HEK293T (cell line): ENCODE results near the gene GMPR.

Experiments used
- CTBP1 ChIP-seq: fragments of 450-650 bp; IDR thresholded peaks from 2 replicates; pipeline ENCODE4 v1.6.1; 2016; ENCODE audit warnings: borderline replicate concordance
- HDGF ChIP-seq: fragments of 450-650 bp; IDR thresholded peaks from 2 replicates; pipeline ENCODE4 v1.6.1; 2017; ENCODE audit warnings: antibody characterized with exemption, borderline replicate concordance
- NFRKB ChIP-seq: fragments of 450-650 bp; IDR thresholded peaks from 2 replicates; pipeline ENCODE4 v1.6.1; 2016; ENCODE audit warnings: mild to moderate bottlenecking, moderate library complexity
- SP1 ChIP-seq: fragments of 450-650 bp; IDR thresholded peaks from 2 replicates; pipeline ENCODE4 v1.6.1; 2017
- SUZ12 ChIP-seq: fragments of 450-650 bp; IDR thresholded peaks from 2 replicates; pipeline ENCODE4 v1.6.1; 2016; ENCODE audit warnings: mild to moderate bottlenecking
- TARDBP ChIP-seq: fragments of 450-650 bp; IDR thresholded peaks from 2 replicates; pipeline ENCODE4 v1.6.1; 2016

- TF ChIP-seq CTBP1 (no peak), HDGF (no peak), TARDBP (no peak), SUZ12 (no peak), NFRKB (no peak), SP1 (no peak)
These were observed 82.9 kb downstream of the GMPR start for GRCh38 chr6:16321341-16321710.
